Astrocyte (in vitro differentiated cells and primary cell): Measurements from ENCODE around the gene KDM1B. TPM values are rescaled to one million over a fixed set of nuclear protein-coding genes. Genes with fewer than 3 reads are reported as not detected.
"Not testable (repeated sequence)": the region's sequence is repeated elsewhere in the genome, so short reads cannot be mapped to it uniquely, and the experiment has no call there.

Experiments used
- DNase-seq: peaks from one replicate; pipeline ENCODE4 v3.0.0-alpha.2; 2010; ENCODE audit warnings: low read depth
- FAIRE-seq: peaks from 2 replicates; lab custom pipeline; 2011; peaks lifted over from hg19 to GRCh38; lab: Jason Lieb, UNC
- H2AFZ ChIP-seq: 2 replicates; pipeline ENCODE4 v1.6.0; 2012; ENCODE audit warnings: low read depth, low read length, inconsistent platforms
- H3K27ac ChIP-seq: 2 replicates; pipeline ENCODE4 v1.5.1; 2011; ENCODE audit warnings: low read depth, low read length, inconsistent platforms
- H3K27me3 ChIP-seq: 2 replicates; pipeline ENCODE4 v1.6.0; 2011; ENCODE audit warnings: low read length, inconsistent platforms; ENCODE audit not compliant: insufficient read depth
- H3K36me3 ChIP-seq: 2 replicates; pipeline ENCODE4 v1.5.1; 2011; ENCODE audit warnings: low read length, inconsistent platforms; ENCODE audit not compliant: insufficient read depth
- H3K4me1 ChIP-seq: 2 replicates; pipeline ENCODE4 v1.5.1; 2011; ENCODE audit warnings: low read length, inconsistent platforms; ENCODE audit not compliant: insufficient read depth
- H3K4me2 ChIP-seq: 2 replicates; pipeline ENCODE4 v1.6.0; 2012; ENCODE audit warnings: low read length, inconsistent platforms
- H3K4me3 ChIP-seq: 2 replicates; pipeline ENCODE4 v1.5.1; 2011; ENCODE audit warnings: low read depth, mild to moderate bottlenecking, low read length, inconsistent platforms; ENCODE audit not compliant: insufficient read depth
- H3K79me2 ChIP-seq: 2 replicates; pipeline ENCODE4 v1.6.0; 2012; ENCODE audit warnings: mild to moderate bottlenecking, low read length, inconsistent platforms; ENCODE audit not compliant: insufficient read depth
- H3K9ac ChIP-seq: 2 replicates; pipeline ENCODE4 v1.6.0; 2012; ENCODE audit warnings: mild to moderate bottlenecking, low read length, inconsistent platforms
- H3K9me3 ChIP-seq: 2 replicates; pipeline ENCODE4 v1.5.1; 2012; ENCODE audit warnings: low read depth, mild to moderate bottlenecking, low read length, inconsistent platforms; ENCODE audit not compliant: insufficient read depth
- H4K20me1 ChIP-seq: 2 replicates; pipeline ENCODE4 v1.6.0; 2012; ENCODE audit warnings: low read length, inconsistent platforms; ENCODE audit not compliant: insufficient read depth
- H3K27ac Mint-ChIP-seq: one replicate; pipeline ENCODE4 v1.8.0; 2021; ENCODE audit warnings: mild to moderate bottlenecking, mixed read lengths; ENCODE audit not compliant: unreplicated experiment
- H3K27me3 Mint-ChIP-seq: one replicate; pipeline ENCODE4 v1.8.0; 2021; ENCODE audit warnings: low read depth, mixed read lengths; ENCODE audit not compliant: unreplicated experiment
- H3K36me3 Mint-ChIP-seq: one replicate; pipeline ENCODE4 v1.8.0; 2021; ENCODE audit warnings: low read depth, mixed read lengths; ENCODE audit not compliant: unreplicated experiment
- H3K4me1 Mint-ChIP-seq: one replicate; pipeline ENCODE4 v1.8.0; 2021; ENCODE audit warnings: low read depth, mixed read lengths; ENCODE audit not compliant: unreplicated experiment
- H3K4me3 Mint-ChIP-seq: one replicate; pipeline ENCODE4 v1.8.0; 2021; ENCODE audit warnings: mild to moderate bottlenecking, moderate library complexity, mixed read lengths; ENCODE audit not compliant: unreplicated experiment
- H3K9me3 Mint-ChIP-seq: one replicate; pipeline ENCODE4 v1.8.0; 2021; ENCODE audit warnings: mild to moderate bottlenecking, mixed read lengths; ENCODE audit not compliant: unreplicated experiment
- EZH2 ChIP-seq: IDR thresholded peaks from 2 replicates; pipeline ENCODE4 v1.6.1; 2012; ENCODE audit warnings: mild to moderate bottlenecking, low read length, inconsistent platforms; ENCODE audit not compliant: insufficient read depth
- total RNA-seq: library from RNA; stranded (reverse); gene quantifications from 2 replicates; pipeline ENCODE4 v1.2.1, GENCODE V29; 2021
- TF ChIP-seq, protein P1 (sequence below): IDR thresholded peaks from 2 replicates; pipeline ENCODE4 v1.5.1; 2011; ENCODE audit warnings: low read depth, mild to moderate bottlenecking, inconsistent platforms, low read length, moderate library complexity; ENCODE audit not compliant: insufficient read depth

The KDM1B gene
- total RNA-seq, 1 donor from 2014 or later: 16.5 TPM

DNA sequence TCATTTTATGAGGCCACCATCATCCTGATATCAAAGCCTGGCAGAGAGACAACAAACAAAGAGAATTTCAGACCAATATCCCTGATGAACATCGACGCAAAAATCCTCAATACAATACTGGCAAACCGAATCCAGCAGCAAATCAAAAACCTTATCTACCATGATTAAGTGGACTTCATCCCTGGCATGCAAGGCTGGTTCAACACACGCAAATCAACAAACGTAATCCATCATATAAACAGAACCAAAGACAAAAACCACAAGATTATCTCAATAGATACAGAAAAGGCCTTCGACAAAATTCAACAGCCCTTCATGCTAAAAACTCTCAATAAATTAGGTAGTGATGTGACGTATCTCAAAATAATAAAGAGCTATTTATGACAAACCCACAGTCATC lies 76.6 kb downstream of the KDM1B start:
- not testable (repeated sequence) for H3K27ac ChIP-seq, H2AFZ ChIP-seq, H3K4me2 ChIP-seq, FAIRE-seq, H3K9me3 ChIP-seq, H3K4me1 Mint-ChIP-seq, H3K27ac Mint-ChIP-seq, H3K27me3 ChIP-seq, H3K27me3 Mint-ChIP-seq, H4K20me1 ChIP-seq, H3K4me3 ChIP-seq, H3K4me1 ChIP-seq, H3K9ac ChIP-seq, H3K4me3 Mint-ChIP-seq, DNase-seq
- peaks cover 14% of the 10 kb centered on the region for H3K36me3 ChIP-seq
- peaks cover 21% of the 10 kb centered on the region for H3K79me2 ChIP-seq
- Mint-ChIP-seq H3K36me3 (peaks cover 70% of the 10 kb centered on the region), H3K9me3 (peaks cover 42% of the 10 kb centered on the region)

DNA sequence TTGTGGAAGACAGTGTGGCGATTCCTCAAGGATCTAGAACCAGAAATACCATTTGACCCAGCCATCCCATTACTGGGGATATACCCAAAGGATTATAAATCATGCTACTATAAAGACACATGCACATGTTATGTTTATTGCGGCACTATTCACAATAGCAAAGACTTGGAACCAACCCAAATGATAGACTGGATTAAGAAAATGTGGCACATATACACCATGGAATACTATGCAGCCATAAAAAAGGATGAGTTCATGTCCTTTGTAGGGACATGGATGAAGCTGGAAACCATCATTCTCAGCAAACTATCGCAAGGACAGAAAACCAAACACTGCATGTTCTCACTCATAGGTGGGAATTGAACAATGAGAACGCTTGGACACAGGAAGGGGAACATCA lies 78.5 kb downstream of the KDM1B start:
- not testable (repeated sequence) for H3K27me3 Mint-ChIP-seq, DNase-seq, H3K4me2 ChIP-seq, H3K27ac Mint-ChIP-seq, H3K9me3 ChIP-seq, H3K4me1 ChIP-seq, H3K27me3 ChIP-seq, FAIRE-seq, H3K4me3 Mint-ChIP-seq, H3K9ac ChIP-seq, H3K4me3 ChIP-seq, H3K4me1 Mint-ChIP-seq, H3K27ac ChIP-seq, H2AFZ ChIP-seq, H4K20me1 ChIP-seq
- Histone ChIP-seq H3K79me2 (peaks cover 22% of the 10 kb centered on the region), H3K36me3 (peaks cover 10% of the 10 kb centered on the region)
- Mint-ChIP-seq H3K9me3 (peaks cover 40% of the 10 kb centered on the region), H3K36me3 (peaks cover 53% of the 10 kb centered on the region)

DNA sequence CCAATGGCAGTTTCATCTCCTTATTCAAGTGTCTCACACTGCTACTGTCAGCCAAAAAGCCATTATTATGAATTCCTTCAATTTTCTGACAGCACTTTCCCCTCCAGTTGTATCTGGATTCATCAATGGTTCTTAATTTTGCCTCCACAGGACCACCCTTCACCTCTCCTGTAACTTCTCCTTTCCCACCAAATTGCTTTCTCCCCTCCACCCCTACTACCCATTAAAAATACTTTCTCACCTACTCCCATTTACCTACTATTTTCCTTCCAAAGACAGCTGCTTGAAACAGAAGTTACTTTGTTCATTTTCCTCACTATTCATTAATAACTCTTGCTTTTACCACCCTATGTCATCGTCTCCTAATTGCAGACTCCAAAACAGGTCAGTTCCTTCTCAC lies 79.3 kb downstream of the KDM1B start:
- Mint-ChIP-seq H3K4me3 (no peak overlapping the region), H3K4me1 (no peaks in the 10 kb centered on the region), H3K36me3 (peaks cover 45% of the 10 kb centered on the region), H3K27ac (no peak overlapping the region), H3K27me3 (no peaks in the 10 kb centered on the region), H3K9me3 (peaks cover 35% of the 10 kb centered on the region)
- DNase-seq (no peak), FAIRE-seq (no peak)
- TF ChIP-seq, protein P1, sequence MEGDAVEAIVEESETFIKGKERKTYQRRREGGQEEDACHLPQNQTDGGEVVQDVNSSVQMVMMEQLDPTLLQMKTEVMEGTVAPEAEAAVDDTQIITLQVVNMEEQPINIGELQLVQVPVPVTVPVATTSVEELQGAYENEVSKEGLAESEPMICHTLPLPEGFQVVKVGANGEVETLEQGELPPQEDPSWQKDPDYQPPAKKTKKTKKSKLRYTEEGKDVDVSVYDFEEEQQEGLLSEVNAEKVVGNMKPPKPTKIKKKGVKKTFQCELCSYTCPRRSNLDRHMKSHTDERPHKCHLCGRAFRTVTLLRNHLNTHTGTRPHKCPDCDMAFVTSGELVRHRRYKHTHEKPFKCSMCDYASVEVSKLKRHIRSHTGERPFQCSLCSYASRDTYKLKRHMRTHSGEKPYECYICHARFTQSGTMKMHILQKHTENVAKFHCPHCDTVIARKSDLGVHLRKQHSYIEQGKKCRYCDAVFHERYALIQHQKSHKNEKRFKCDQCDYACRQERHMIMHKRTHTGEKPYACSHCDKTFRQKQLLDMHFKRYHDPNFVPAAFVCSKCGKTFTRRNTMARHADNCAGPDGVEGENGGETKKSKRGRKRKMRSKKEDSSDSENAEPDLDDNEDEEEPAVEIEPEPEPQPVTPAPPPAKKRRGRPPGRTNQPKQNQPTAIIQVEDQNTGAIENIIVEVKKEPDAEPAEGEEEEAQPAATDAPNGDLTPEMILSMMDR: no peak
- TF ChIP-seq EZH2: no peak
- H3K4me1 ChIP-seq: no peaks in the 10 kb centered on the region
- no peak overlapping the region for H3K9ac ChIP-seq
- H3K27me3 ChIP-seq: no peaks in the 10 kb centered on the region
- peaks cover 10% of the 10 kb centered on the region for H3K36me3 ChIP-seq
- no peak overlapping the region for H3K4me3 ChIP-seq
- H3K9me3 ChIP-seq: no peaks in the 10 kb centered on the region
- H3K79me2 ChIP-seq: peaks cover 26% of the 10 kb centered on the region
- peaks cover 6% of the 10 kb centered on the region for H4K20me1 ChIP-seq
- H3K4me2 ChIP-seq: no peak overlapping the region
- no peak overlapping the region for H3K27ac ChIP-seq
- no peak overlapping the region for H2AFZ ChIP-seq
